GM12878 (cell line): ENCODE results near the gene TMPRSS4. TPM values are rescaled to one million over a fixed set of nuclear protein-coding genes. Genes with fewer than 3 reads are reported as not detected.

Experiments used
- ATAC-seq: fragments of 200-7000 bp; cut with Tn5 transposase; 3 replicates; pipeline ENCODE4 v1.9.1; 2020; ENCODE audit warnings: mild to moderate bottlenecking, moderate library complexity
- BruUV-seq: library from RNA; stranded (reverse); fragments of 400-500 nt; replicated peaks from 2 replicates; lab custom pipeline; 2021; lab: Mats Ljungman, UMichigan
- CTCF ChIA-PET: fragments of 300-600 bp; sonication (Branson Sonifier 250); formaldehyde crosslinking; extraction: SDS; loops from one replicate; lab custom pipeline; 2021; ENCODE audit warnings: inconsistent platforms; lab: Yijun Ruan, JAX
- POLR2A ChIA-PET: fragments of 350-600 bp; formaldehyde crosslinking; extraction: SDS; loops from one replicate; lab custom pipeline; 2021; ENCODE audit warnings: inconsistent platforms; lab: Charles Lee
- RAD21 ChIA-PET: fragments of 300-600 bp; sonication (Branson Sonifier 250); formaldehyde crosslinking; loops from one replicate; lab custom pipeline; 2023; ENCODE audit warnings: antibody characterized with exemption; ENCODE audit not compliant: unreplicated experiment; lab: Charles Lee
- SMC1A ChIA-PET: fragments of 300-600 bp; sonication (Branson Sonifier 250); formaldehyde crosslinking; loops from one replicate; lab custom pipeline; 2023; ENCODE audit not compliant: unreplicated experiment, uncharacterized antibody; lab: Charles Lee
- DNase-seq: peaks from one replicate; pipeline ENCODE4 v3.0.0-alpha.2; 2011; ENCODE audit warnings: low read depth, low spot score
- FAIRE-seq: peaks from 3 replicates; lab custom pipeline; 2011; peaks lifted over from hg19 to GRCh38; lab: Jason Lieb, UNC
- H2AFZ ChIP-seq: 2 replicates; pipeline ENCODE4 v1.6.0; 2011; ENCODE audit warnings: low read depth, low read length, control low read depth; ENCODE audit not compliant: control insufficient read depth
- H3K27ac ChIP-seq: 2 replicates; pipeline ENCODE4 v1.5.1; 2011; ENCODE audit warnings: control low read depth; ENCODE audit not compliant: control insufficient read depth, insufficient read depth
- H3K27me3 ChIP-seq, 2 experiments: replicated peaks in 1 of 2; 2 replicates each; pipeline versions ENCODE4 v1.6.0 to v1.6.1; 2011; ENCODE audit warnings: low read length in 1 of 2; ENCODE audit not compliant: control insufficient read depth in 2 of 2, insufficient read depth in 2 of 2
- H3K36me3 ChIP-seq, 2 experiments: 2 replicates each; pipeline ENCODE4 v1.5.1; 2011; ENCODE audit warnings: low read length in 1 of 2; ENCODE audit not compliant: control insufficient read depth in 2 of 2, insufficient read depth in 2 of 2
- H3K4me1 ChIP-seq: 2 replicates; pipeline ENCODE4 v1.6.1; 2011; ENCODE audit warnings: mild to moderate bottlenecking, low read length, moderate library complexity, mixed read lengths; ENCODE audit not compliant: control insufficient read depth, insufficient read depth
- H3K4me2 ChIP-seq: 2 replicates; pipeline ENCODE4 v1.6.0; 2011; ENCODE audit warnings: control low read depth; ENCODE audit not compliant: control insufficient read depth, insufficient read depth
- H3K4me3 ChIP-seq: fragments of 200-600 bp; sonication (generic); 2 replicates; pipeline ENCODE4 v1.5.1; 2016
- H3K79me2 ChIP-seq: 2 replicates; pipeline ENCODE4 v1.6.0; 2011; ENCODE audit warnings: low read length; ENCODE audit not compliant: control insufficient read depth, insufficient read depth
- H3K9ac ChIP-seq: 2 replicates; pipeline ENCODE4 v1.8.0; 2011; ENCODE audit warnings: low read length, control low read depth, mixed read lengths; ENCODE audit not compliant: control insufficient read depth, insufficient read depth
- H3K9me3 ChIP-seq: replicated peaks from 3 replicates; pipeline ENCODE4 v1.5.1; 2011; ENCODE audit warnings: mild to moderate bottlenecking, low read length; ENCODE audit not compliant: control insufficient read depth, insufficient read depth
- H4K20me1 ChIP-seq: 2 replicates; pipeline ENCODE4 v1.6.0; 2011; ENCODE audit not compliant: control insufficient read depth, insufficient read depth
- SRF ChIP-seq, 2 experiments: IDR thresholded peaks; 2 replicates each; pipeline ENCODE4 v1.6.1; 2011; ENCODE audit warnings: low read depth in 2 of 2, low read length in 2 of 2, mild to moderate bottlenecking in 1 of 2, moderate library complexity in 1 of 2
- WGBS: methylation state at CpG from one replicate; pipeline ENCODE4 v1.1.6; 2016; ENCODE audit warnings: low lambda C conversion rate; ENCODE audit not compliant: insufficient replicate concordance, insufficient coverage; ENCODE audit errors: missing lambda C conversion rate; 5-methylcytosine and 5-hydroxymethylcytosine counted together
- in situ Hi-C: fragments of 300-500 bp; cut with MboI; formaldehyde crosslinking; loops from 9 replicates; pipeline ENCODE4 v1.14.3; 2018; ENCODE audit warnings: mixed read lengths
- intact Hi-C: fragments of 100-400 bp; cut with micrococcal nuclease; formaldehyde crosslinking; loops from one replicate; pipeline ENCODE4 v1.14.2; 2022; ENCODE audit not compliant: unreplicated experiment
- polyA plus RNA-seq, 11 experiments: library from polyadenylated mRNA; depleted of rRNA in 4 of 11; unstranded in 6 of 11; stranded (reverse) in 5 of 11; fragments of >200 nt; fragmentation: Nextera tagmentation in 4 of 11; fragmentation: Illumina TruSeq in 1 of 11; extraction: Ambion mirVana in 4 of 11; extraction: Trizol in 1 of 11; gene quantifications; 1 replicate in 1 of 11; 2 replicates in 10 of 11; pipeline versions ENCODE4 v1.2.1 to v1.2.3, GENCODE V29; 2011 to 2016; ENCODE audit warnings: inconsistent platforms in 2 of 11, missing spikeins in 2 of 11, low read depth in 1 of 11
- total RNA-seq, 4 experiments: library from RNA; depleted of rRNA in 3 of 4; stranded (reverse); fragments of >200 nt in 3 of 4; fragmentation: Illumina TruSeq in 1 of 4; extraction: Trizol in 1 of 4; gene quantifications; 2 replicates each; pipeline versions ENCODE4 v1.2.1 to v1.2.3, GENCODE V29; 2013 to 2021
- TF ChIP-seq, protein P1 (sequence below): fragments of 450-650 bp; conservative IDR thresholded peaks from 2 replicates; pipeline ENCODE4 v1.6.1; 2017; ENCODE audit warnings: mild to moderate bottlenecking, moderate library complexity

Gene TMPRSS4
- total and polyA plus RNA-seq, 10 of the 15 experiments (the other 5 are each of a cell fraction or from before 2014, with no cell fraction given): 0.14 to 0.26 TPM; not detected in 8

DNA sequence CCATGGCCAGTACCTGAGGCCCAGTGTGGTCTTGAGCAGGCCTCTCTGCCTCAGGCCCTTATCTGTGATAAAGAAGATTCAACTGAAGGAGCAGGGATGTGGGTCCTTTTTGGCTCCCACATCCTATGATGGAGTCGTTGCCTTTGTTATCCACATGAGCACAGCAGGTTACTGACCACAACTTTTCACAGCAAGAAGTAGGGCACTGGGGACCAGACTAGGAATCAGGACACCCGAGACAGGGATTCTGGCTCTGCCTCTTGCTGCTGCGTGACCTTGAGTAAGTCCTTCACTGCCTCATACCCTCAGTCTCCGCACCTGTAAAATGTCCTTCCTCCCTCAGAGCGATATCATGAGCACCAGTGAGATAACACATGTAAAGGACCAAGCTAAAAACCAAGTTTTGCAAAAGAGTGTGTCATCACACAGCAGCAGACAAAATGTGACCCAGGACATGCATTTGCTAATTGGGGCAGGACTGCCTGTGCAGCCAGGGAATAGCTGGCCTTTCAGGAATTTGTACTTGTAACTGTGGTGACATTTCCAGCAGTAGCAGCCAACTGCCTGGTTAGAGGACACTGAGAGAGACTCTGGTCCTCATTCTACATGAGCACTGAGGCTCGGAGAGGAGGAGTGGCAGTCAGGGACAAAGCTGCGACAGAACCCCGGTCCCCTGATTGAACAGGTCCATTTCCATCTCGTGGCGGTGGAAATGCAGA lies 23.1 kb downstream of the TMPRSS4 start:
- Histone ChIP-seq H3K4me2 (no peak overlapping the region), H3K79me2 (no peaks in the 10 kb centered on the region), H3K36me3 (no peaks in the 10 kb centered on the region), H3K4me3 (no peak overlapping the region), H3K9me3 (no peaks in the 10 kb centered on the region), H3K27me3 (no peaks in the 10 kb centered on the region; a peak in 2 of 4 replicates), H3K9ac (no peak overlapping the region), H3K27ac (no peak overlapping the region), H3K4me1 (no peaks in the 10 kb centered on the region), H2AFZ (no peak overlapping the region), H4K20me1 (no peaks in the 10 kb centered on the region)
- POLR2A ChIA-PET: no interaction called here
- in situ Hi-C loops (no loop called here), intact Hi-C loops (no loop called here)
- BruUV-seq: no TSS peak
- RAD21 ChIA-PET: interaction anchor here (0.6 kb wide), 1 partner anchor 40 kb away, joined by 3 read pairs; no protein-coding TSS in a partner anchor
- TF ChIP-seq, protein P1, sequence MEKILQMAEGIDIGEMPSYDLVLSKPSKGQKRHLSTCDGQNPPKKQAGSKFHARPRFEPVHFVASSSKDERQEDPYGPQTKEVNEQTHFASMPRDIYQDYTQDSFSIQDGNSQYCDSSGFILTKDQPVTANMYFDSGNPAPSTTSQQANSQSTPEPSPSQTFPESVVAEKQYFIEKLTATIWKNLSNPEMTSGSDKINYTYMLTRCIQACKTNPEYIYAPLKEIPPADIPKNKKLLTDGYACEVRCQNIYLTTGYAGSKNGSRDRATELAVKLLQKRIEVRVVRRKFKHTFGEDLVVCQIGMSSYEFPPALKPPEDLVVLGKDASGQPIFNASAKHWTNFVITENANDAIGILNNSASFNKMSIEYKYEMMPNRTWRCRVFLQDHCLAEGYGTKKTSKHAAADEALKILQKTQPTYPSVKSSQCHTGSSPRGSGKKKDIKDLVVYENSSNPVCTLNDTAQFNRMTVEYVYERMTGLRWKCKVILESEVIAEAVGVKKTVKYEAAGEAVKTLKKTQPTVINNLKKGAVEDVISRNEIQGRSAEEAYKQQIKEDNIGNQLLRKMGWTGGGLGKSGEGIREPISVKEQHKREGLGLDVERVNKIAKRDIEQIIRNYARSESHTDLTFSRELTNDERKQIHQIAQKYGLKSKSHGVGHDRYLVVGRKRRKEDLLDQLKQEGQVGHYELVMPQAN: no peak
- no peak for TF ChIP-seq SRF (IDR thresholded peaks at IDR 0.05; ENCODE audit: low read depth in 2 of 2, low read length in 2 of 2)
- no peak for DNase-seq
- CTCF ChIA-PET: no interaction called here
- 20% methylated on average over 10 of the region's 10 CpGs for WGBS
- FAIRE-seq: no peak
- SMC1A ChIA-PET: interaction anchor here (0.7 to 1.5 kb wide), 5 partner anchors 9 to 829 kb away, joined by 3 to 4 read pairs (median 3); no protein-coding TSS in a partner anchor
- ATAC-seq: no peak
